GM12891 (cell line): Measurements from ENCODE around the gene NDUFB6.

ENCODE experiments used
- POLR2A ChIP-seq: IDR thresholded peaks from 2 replicates; pipeline ENCODE4 v1.6.1; 2011; ENCODE audit warnings: low read depth, low read length, control low read depth
- POLR2AphosphoS5 ChIP-seq: IDR thresholded peaks from 2 replicates; pipeline ENCODE4 v1.6.1; 2011; ENCODE audit warnings: low read depth, low read length, control low read depth

- TF ChIP-seq POLR2AphosphoS5, result no peak
- TF ChIP-seq POLR2A, result no peak
Observed at GRCh38 chr9:32558408-32558934, 14.5 kb downstream of the NDUFB6 start.
